HG03457 (cell line): ENCODE data around the gene SUMO3.
A peak's percentile ranks its signal among the peaks of the same experiment; 100 is the strongest.

Source experiments
- ATAC-seq: cut with Tn5 transposase; IDR thresholded peaks from one replicate; pipeline ENCODE4 v1.9.1; 2021; ENCODE audit warnings: moderate number of reproducible peaks; ENCODE audit not compliant: unreplicated experiment

SUMO3 gene

DNA sequence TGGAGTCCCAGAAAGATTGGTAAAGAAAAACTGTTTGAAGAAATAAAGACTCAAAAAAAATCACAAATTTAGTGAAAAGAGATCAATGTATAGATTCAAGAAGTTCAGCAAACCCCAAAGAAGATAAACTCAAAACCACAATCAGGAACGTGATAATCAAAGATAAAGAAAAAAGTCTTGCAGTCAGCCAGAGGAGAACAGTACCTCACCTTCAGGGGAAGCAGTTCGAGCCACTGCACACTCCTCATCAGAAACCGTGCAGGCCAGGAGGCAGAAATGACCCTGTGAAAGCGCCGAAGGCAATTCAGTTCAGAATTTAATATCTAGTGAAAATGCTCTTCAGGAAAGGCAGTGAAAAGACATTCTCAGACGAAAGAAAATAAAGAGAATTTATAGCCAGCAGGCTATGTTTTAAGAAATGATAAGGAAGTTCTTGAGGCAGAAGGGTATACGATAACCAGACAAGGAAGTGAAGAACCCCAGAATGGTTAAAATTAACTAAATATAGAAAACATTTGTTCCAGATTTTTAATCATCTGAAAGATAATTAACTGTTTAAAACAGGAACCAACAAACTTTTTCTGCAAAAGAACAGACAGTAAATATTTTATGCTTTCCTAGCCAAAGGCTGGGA lies 13.5 kb upstream of the SUMO3 start:
- no peak for ATAC-seq

DNA sequence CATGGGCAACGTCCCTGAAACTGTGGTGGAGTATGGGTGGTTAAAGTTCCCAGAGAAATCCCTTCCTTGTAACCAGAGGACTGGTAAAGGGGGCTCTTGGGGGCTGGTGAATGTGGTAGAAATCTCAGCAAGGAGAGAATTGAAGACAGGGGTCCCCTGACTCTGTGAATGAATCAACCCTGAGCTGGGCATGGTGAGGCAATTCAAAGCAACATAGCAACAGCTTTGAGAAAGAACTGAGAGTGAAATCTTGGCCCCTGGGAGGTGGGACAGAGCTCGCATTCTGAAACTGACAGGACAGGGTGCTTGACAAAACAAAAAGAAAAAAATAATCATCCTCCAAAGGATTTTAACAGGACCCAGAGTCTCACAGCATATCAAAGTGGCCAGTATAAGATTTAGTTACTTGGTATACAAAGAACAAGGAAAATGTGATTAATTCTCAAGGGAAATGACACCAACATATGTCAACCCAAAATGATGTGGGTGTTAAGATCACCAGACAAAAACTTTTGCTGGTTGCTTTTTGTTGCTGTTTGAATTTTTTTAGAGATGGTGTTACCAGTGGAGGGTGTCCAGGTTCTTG lies 11.7 kb upstream of the SUMO3 start:
- no peak for ATAC-seq

GRCh38 chr21:44828362-44829056 lies 10.6 kb upstream of the SUMO3 start:
- ATAC-seq, result no peak

- ATAC-seq, result no peak
Measured at GRCh38 chr21:44823179-44823660, 5.4 kb upstream of the SUMO3 start.

- no peak for ATAC-seq
Measured at GRCh38 chr21:44822484-44823178, 4.8 kb upstream of the SUMO3 start.

DNA sequence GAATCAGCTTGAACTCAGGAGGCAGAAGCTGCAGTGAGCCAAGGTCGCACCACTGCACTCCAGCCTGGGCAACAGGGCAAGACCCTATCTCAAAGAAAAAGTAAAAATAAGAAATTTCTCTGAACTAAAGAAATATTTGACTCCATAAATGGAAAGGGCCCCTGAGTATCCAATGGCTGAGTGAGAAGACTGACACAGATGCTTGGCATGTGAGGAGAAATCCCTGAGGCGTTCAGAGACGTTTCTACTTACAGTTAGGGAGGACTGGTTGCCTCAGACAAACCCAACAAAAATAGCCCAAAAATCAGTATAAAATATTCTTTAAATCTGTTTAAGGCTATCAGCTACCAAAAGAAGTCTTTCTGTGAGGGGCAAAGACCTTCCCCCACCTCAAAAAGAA lies 3.0 kb upstream of the SUMO3 start:
- no peak for ATAC-seq

- no peak for ATAC-seq
Measured at GRCh38 chr21:44819283-44820243, 1.7 kb upstream of the SUMO3 start.

- ATAC-seq, result no peak
Measured at GRCh38 chr21:44818640-44819011, 764 bp upstream of the SUMO3 start.

GRCh38 chr21:44817506-44817880 lies 369 bp downstream of the SUMO3 start:
- peak; percentile 51 for ATAC-seq

DNA sequence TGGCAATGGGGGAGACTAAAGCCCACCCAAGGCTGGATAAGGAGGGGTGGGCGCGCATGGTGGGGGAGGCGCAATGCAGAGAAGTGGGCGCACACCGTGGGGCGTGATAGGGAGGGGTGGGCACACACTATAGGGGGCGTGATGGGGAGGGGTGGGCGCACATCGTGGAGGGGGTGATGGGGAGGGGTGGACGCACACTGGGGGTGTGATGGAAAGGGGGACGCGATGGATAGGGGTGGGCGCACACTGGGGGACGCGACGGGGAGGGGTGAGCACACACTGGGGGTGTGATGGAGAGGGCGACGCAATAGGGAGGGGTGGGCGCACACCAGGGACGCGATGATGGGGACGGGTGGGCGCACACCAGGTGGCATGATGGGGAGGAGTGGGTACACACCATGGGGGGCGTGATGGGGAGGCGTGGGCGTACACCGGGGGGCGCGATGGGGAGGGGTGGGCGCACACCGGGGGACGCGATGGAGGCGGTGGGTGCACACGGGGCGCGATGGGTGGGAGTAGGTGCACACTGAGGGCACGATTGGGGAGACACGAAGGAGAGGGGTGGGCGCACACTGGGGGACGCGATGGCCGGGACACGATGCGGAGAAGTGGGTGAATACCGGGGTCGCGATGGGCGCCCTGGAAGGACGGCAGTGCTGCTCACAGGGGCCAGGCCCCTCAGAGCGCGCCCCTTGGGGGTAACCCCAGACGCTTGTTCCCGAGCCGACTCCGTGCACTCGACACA lies 929 bp downstream of the SUMO3 start:
- no peak for ATAC-seq

- no peak for ATAC-seq
Measured at GRCh38 chr21:44815852-44816628, 1.8 kb downstream of the SUMO3 start.

DNA sequence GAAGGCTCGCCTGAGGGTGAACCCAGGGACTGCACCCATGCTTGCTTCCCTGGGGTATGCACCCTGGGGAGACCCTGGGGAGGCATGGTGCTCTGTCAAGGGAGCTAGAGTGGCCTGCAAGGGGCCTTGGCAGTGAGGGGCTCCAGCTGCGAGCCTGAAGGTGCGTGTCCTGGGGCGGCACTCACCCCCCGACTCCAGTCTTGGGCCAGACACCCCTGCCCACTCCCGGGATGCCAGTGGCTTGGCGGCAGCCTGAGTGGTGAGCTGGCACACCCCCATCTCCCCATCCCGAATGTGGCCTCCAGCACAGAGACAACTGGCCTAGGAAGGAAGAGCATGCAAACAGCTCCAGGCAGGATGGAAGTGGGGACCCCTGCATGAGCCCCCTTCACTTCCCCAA lies 2.6 kb downstream of the SUMO3 start:
- no peak for ATAC-seq

DNA sequence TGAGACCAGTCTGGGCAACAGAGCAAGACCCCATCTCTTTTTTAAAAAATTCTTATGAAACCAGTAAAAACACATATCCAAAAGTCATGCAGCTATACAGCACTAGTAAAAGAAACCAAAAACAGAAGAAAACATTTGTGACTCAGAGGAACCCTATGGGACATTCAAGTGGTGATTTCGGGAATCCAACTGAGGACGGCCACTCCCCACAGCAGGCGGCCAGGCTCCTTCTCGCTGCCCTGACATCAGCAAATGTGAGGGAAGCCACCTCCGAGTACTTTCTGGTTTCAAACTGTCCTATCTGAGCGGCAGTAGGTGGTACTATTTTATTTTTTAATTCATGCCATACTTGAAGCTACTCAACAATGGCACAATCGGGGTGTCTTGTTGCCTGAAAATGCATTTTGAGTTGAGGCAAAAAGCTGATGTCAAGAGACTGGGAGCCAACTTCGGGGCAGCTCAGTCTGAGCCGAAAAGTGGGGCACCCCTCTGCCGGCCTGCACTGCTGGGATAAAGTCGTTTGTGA lies 3.3 kb downstream of the SUMO3 start:
- no peak for ATAC-seq

DNA sequence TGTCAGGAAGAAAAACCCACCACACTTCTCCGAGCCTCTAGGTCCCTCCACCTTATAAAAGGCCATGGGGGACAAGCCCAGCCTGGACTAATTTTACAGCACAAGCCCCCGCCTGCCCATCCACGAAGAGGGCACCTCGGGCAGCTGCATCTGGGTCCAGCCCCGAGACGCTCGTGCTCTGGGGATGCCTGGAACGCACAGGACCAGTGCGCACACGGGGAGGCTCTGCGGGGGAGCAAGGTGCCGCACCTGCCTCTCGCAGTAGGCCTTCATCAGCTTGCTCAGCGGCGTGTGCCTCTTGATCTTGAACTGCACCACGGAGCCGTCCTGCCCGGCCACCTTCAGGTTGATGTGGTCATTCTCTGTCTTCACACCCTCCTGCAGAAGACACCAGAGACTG lies 4.1 kb downstream of the SUMO3 start:
- ATAC-seq, result no peak

DNA sequence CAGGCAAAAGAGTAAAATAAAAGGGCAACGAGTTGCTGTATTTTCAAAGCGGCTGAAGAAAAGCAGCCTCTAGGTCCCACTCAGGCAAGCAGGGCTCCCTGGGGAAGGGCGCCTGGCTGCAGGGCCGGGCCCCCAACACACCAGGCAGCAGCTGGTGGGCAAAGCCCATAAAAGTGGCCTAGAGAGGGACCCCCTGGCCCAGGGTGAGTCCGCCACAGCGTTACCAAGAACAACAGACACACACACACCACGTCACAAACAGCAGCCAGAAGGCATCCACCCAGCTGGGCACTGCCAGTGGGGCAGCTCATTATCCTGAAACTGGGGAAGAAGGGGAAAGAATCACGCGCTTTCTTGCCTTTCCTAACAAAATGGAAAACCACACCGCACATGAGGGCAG lies 4.7 kb downstream of the SUMO3 start:
- no peak for ATAC-seq

DNA sequence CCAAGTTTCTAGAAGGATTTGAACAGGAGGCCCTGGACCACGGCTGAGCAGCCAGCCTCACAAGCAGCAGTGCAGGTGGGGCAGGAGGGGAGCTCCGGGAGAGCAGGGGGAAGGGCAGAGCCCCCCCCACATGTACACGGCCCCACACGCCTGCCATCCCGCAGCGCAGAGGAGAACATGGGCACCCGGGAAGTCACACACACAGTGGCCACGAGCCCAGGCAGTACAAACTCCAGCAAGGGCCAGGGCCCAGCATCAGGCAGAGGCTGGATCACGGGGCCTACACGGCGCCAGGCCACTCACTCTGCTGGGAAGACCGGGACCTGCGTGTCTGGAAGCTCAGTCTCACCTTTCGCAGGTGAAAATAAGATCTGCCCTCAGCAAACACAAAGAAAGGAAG lies 5.2 kb downstream of the SUMO3 start:
- no peak for ATAC-seq

DNA sequence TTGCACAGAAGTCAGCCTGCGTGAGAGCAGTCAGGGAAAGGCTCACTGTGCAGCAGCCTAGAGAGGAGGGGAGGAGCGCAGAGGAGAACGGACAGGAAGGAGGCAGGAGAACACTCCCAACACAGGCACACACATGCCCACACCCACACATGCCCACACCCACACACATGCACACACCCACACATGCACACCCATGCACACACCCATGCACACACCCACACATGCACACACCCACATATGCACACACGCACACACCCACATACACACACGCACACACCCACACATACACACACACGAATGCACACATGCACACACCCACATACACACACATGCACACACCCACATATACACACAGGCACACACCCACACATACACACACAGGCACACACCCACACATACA lies 7.1 kb downstream of the SUMO3 start:
- no peak for ATAC-seq

DNA sequence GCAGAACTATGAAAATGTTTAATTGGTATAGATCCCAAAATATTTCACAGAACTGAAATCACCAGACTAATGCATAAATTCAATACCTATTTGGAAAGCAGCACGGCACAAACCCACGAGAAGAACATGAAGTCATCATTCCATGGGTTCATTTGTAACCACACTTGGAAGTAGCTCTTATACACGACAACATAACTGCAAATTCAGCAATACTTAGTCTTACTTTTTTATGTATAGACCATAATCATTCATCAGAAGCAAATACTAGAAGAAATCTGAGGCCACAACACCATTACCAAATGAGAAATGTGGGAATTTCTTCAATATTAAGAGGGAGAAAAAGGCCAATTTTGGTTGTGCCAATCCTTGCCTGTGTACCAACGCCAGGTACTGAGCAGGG lies 12.0 kb downstream of the SUMO3 start:
- ATAC-seq, result no peak

DNA sequence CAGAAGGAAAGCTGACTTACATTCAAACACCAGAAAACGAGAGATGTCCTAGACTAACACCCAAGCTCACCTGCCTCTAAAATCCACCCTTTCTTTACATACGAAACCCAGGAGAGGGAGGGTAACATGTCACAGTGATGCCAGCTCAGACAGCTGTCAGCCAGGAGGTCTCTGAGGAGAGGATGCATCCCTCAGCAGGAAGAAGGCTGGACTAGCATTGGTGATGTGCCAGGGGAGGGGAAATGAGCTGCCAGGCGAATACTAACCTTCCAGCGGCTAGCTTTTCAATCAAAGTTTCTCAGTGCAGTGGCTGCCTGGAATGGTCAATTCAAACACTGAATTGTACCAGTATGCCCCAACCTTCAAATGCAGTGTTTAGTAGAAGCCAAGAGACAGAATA lies 12.6 kb downstream of the SUMO3 start:
- no peak for ATAC-seq
